ENCODE results near the gene HTR4. TPM values are rescaled to one million over a fixed set of nuclear protein-coding genes. Genes with fewer than 3 reads are reported as not detected.

The HTR4 gene
- polyA plus RNA-seq, 1 of the 3 experiments (the other 2 are of a cell fraction), result not detected

GRCh38 chr5:148459669-148460068 is 194.7 kb downstream of the HTR4 start (continued):
- TF ChIP-seq MAX (IDR thresholded peaks at IDR 0.05; ENCODE audit: low read depth), result no peak
- no peak for TF ChIP-seq TEAD4 (IDR thresholded peaks at IDR 0.05; ENCODE audit: borderline replicate concordance, insufficient read depth)
- TF ChIP-seq EP300 (IDR thresholded peaks at IDR 0.05; ENCODE audit: borderline replicate concordance in 1 of 2, low read depth in 1 of 2, low read length in 1 of 2), result no peak
- no peak for TF ChIP-seq IRF3 (IDR thresholded peaks at IDR 0.05; ENCODE audit: low read depth, low read length)
- TF ChIP-seq CTCF (IDR thresholded peaks at IDR 0.05), result no peak

GRCh38 chr5:148458036-148458888 is 196.1 kb downstream of the HTR4 start:
- H3K9ac ChIP-seq, result no peak overlapping the region
- ChIA-PET POLR2A (no interaction called here), CTCF (interaction anchor here (0.9 to 21.5 kb wide), 3 partner anchors 29 to 577 kb away, joined by 3 to 704 read pairs (median 4); no protein-coding TSS in a partner anchor)
- H3K9me3 ChIP-seq, result no peaks in the 10 kb centered on the region
- H3F3A ChIP-seq (replicated peaks; ENCODE audit: insufficient read depth), result no peaks in the 10 kb centered on the region
- H3K27me3 ChIP-seq (ENCODE audit: insufficient read depth), result no peaks in the 10 kb centered on the region
- no peaks in the 10 kb centered on the region for H3K9me2 ChIP-seq
- H2AFZ ChIP-seq (ENCODE audit: low read depth), result no peak overlapping the region
- H3K36me3 ChIP-seq (replicated peaks in 1 of 2; ENCODE audit: control insufficient read depth in 1 of 2, insufficient read depth in 2 of 2, low read length in 1 of 2), result no peaks in the 10 kb centered on the region
- H3K79me2 ChIP-seq (ENCODE audit: insufficient read depth), result no peaks in the 10 kb centered on the region
- H3K4me2 ChIP-seq, result no peak overlapping the region
- H3K4me1 ChIP-seq (ENCODE audit: control insufficient read depth in 1 of 2, insufficient read depth in 2 of 2, low read depth in 1 of 2, low read length in 1 of 2), result no peaks in the 10 kb centered on the region; a peak in 1 of 4 replicates
- no peak overlapping the region for H3K4me3 ChIP-seq (ENCODE audit: low read depth in 2 of 2, low read length in 1 of 2)
- no peak overlapping the region for H3K27ac ChIP-seq (ENCODE audit: low read depth in 2 of 2, low read length in 1 of 2)
- TF ChIP-seq YY1 (IDR thresholded peaks at IDR 0.05; ENCODE audit: low read depth), result no peak
- TF ChIP-seq GABPA (IDR thresholded peaks at IDR 0.05; ENCODE audit: low read depth), result no peak
- no peak for TF ChIP-seq TAF1 (IDR thresholded peaks at IDR 0.05; ENCODE audit: borderline replicate concordance, low read depth, low read length)
- TF ChIP-seq CTCF (IDR thresholded peaks at IDR 0.05), result no peak
- TF ChIP-seq FOSL2 (IDR thresholded peaks at IDR 0.05; ENCODE audit: borderline replicate concordance, low read depth), result no peak
- TF ChIP-seq FOXM1 (IDR thresholded peaks at IDR 0.05; ENCODE audit: low read depth), result no peak
- TF ChIP-seq JUND (IDR thresholded peaks at IDR 0.05), result no peak
- TF ChIP-seq MEF2A (IDR thresholded peaks at IDR 0.05; ENCODE audit: borderline replicate concordance, low read depth), result no peak
- no peak for TF ChIP-seq USF1 (IDR thresholded peaks at IDR 0.05; ENCODE audit: borderline replicate concordance, low read depth)
- no peak for TF ChIP-seq RFX5 (IDR thresholded peaks at IDR 0.05; ENCODE audit: low read length)
- no peak for TF ChIP-seq EP300 (IDR thresholded peaks at IDR 0.05; ENCODE audit: borderline replicate concordance in 1 of 2, low read depth in 1 of 2, low read length in 1 of 2)
- no peak for TF ChIP-seq GATA2 (CRISPR knock-in tag; IDR thresholded peaks at IDR 0.05)
- DNase-seq, result no peak
- H4K20me1 ChIP-seq (ENCODE audit: insufficient read depth), result no peaks in the 10 kb centered on the region
- 66% methylated on average over 3 of the region's 3 CpGs for WGBS (ENCODE audit: low lambda C conversion rate)

Data from SK-N-SH (cell line).